PC-3 (cell line): Measurements from ENCODE around the gene DUSP12. TPM values are rescaled to one million over a fixed set of nuclear protein-coding genes. Genes with fewer than 3 reads are reported as not detected.
A peak's percentile ranks its signal among the peaks of the same experiment; 100 is the strongest.
"Not testable (repeated sequence)": the region's sequence is repeated elsewhere in the genome, so short reads cannot be mapped to it uniquely, and the experiment has no call there.

Experiments used
- ATAC-seq: fragments of 200-7000 bp; cut with Tn5 transposase; 2 replicates; pipeline ENCODE4 v1.9.1; 2020; ENCODE audit warnings: mild to moderate bottlenecking, moderate library complexity
- BruUV-seq: library from RNA; stranded (reverse); fragments of 400-500 nt; replicated peaks from 2 replicates; lab custom pipeline; 2021; lab: Mats Ljungman, UMichigan
- CTCF ChIA-PET: fragments of 300-600 bp; sonication (Branson Sonifier 250); formaldehyde crosslinking; loops from one replicate; lab custom pipeline; 2022; ENCODE audit warnings: antibody characterized with exemption; lab: Charles Lee
- POLR2A ChIA-PET: fragments of 300-600 bp; sonication (Branson Sonifier 250); formaldehyde crosslinking; loops from one replicate; lab custom pipeline; 2022; ENCODE audit warnings: antibody characterized with exemption; ENCODE audit not compliant: unreplicated experiment; lab: Charles Lee
- DNase-seq: peaks from one replicate; pipeline ENCODE4 v3.0.0-alpha.2; 2015
- H2AFZ ChIP-seq: fragments of 300-600 bp; sonication (generic); 2 replicates; pipeline ENCODE4 v1.6.0; 2016; ENCODE audit warnings: antibody characterized with exemption, low read length
- H3F3A ChIP-seq: fragments of 300-600 bp; sonication (generic); one replicate; pipeline ENCODE4 v1.6.0; 2017; ENCODE audit warnings: antibody characterized with exemption, low read length, control low read depth, mild to moderate bottlenecking; ENCODE audit not compliant: unreplicated experiment
- H3K27ac ChIP-seq: fragments of 300-600 bp; sonication (generic); 2 replicates; pipeline ENCODE4 v1.5.1; 2016; ENCODE audit warnings: mild to moderate bottlenecking, low read length
- H3K27me3 ChIP-seq: fragments of 300-600 bp; sonication (generic); 2 replicates; pipeline ENCODE4 v1.6.1; 2016; ENCODE audit warnings: low read length, mixed read lengths
- H3K36me3 ChIP-seq: fragments of 300-600 bp; sonication (generic); 2 replicates; pipeline ENCODE4 v1.6.1; 2016; ENCODE audit warnings: low read depth, mixed run types, low read length, mixed read lengths
- H3K4me1 ChIP-seq: fragments of 300-600 bp; sonication (generic); 2 replicates; pipeline ENCODE4 v1.5.1; 2016; ENCODE audit warnings: low read length; ENCODE audit not compliant: insufficient read depth
- H3K4me2 ChIP-seq: fragments of 300-600 bp; sonication (generic); 2 replicates; pipeline ENCODE4 v1.6.0; 2016; ENCODE audit warnings: low read length
- H3K4me3 ChIP-seq: fragments of 300-600 bp; sonication (generic); 2 replicates; pipeline ENCODE4 v1.5.1; 2016; ENCODE audit warnings: mild to moderate bottlenecking, low read length, mixed read lengths
- H3K79me2 ChIP-seq: fragments of 300-600 bp; sonication (generic); 2 replicates; pipeline ENCODE4 v1.6.1; 2017; ENCODE audit warnings: low read length, mixed read lengths
- H3K9ac ChIP-seq: fragments of 300-600 bp; sonication (generic); 2 replicates; pipeline ENCODE4 v1.6.0; 2016; ENCODE audit warnings: mild to moderate bottlenecking, low read length
- H3K9me2 ChIP-seq: fragments of 300-600 bp; sonication (generic); replicated peaks from 2 replicates; pipeline ENCODE4 v1.6.1; 2016; ENCODE audit warnings: mixed run types, low read length, mixed read lengths
- H3K9me3 ChIP-seq: fragments of 300-600 bp; sonication (generic); 2 replicates; pipeline ENCODE4 v1.6.1; 2016; ENCODE audit warnings: low read length, mixed read lengths
- H4K20me1 ChIP-seq: fragments of 300-600 bp; sonication (generic); 2 replicates; pipeline ENCODE4 v1.6.1; 2016; ENCODE audit warnings: low read length, mixed read lengths
- EZH2 ChIP-seq: fragments of 300-600 bp; sonication (generic); IDR thresholded peaks from one replicate; pipeline ENCODE4 v1.6.1; 2017; ENCODE audit warnings: antibody characterized with exemption, mild to moderate bottlenecking, low read length; ENCODE audit not compliant: unreplicated experiment
- EZH2phosphoT487 ChIP-seq: fragments of 300-600 bp; sonication (generic); IDR thresholded peaks from 2 replicates; pipeline ENCODE4 v1.6.1; 2018; ENCODE audit warnings: mild to moderate bottlenecking, antibody characterized with exemption, low read length, borderline replicate concordance
- intact Hi-C: fragments of 100-400 bp; cut with micrococcal nuclease; formaldehyde crosslinking; loops from 2 replicates; pipeline ENCODE4 v1.9.0; 2023
- total RNA-seq: library from RNA; depleted of rRNA; stranded (reverse); fragments of >200 nt; gene quantifications from 2 replicates; pipeline ENCODE4 v1.2.3, GENCODE V29; 2014
- TF ChIP-seq, protein P1 (sequence below): fragments of 300-600 bp; sonication (generic); conservative IDR thresholded peaks from 2 replicates; pipeline ENCODE4 v1.5.1; 2017; ENCODE audit warnings: antibody characterized with exemption, low read depth, mild to moderate bottlenecking, low read length

DUSP12 gene
- total RNA-seq, 1 experiment from 2014 or later = 82.2 TPM

- CTCF ChIA-PET = no interaction called here
- H3K27ac ChIP-seq = no peak overlapping the region
- no peak overlapping the region for H3K4me3 ChIP-seq
- no TSS peak for BruUV-seq
- peaks cover 70% of the 10 kb centered on the region for H3K79me2 ChIP-seq
- H2AFZ ChIP-seq = no peak overlapping the region
- intact Hi-C loops = loop anchor here (10.0 kb wide), 1 partner anchor 626 kb away; no protein-coding TSS in a partner anchor
- H3K9me3 ChIP-seq = no peaks in the 10 kb centered on the region
- DNase-seq (no peak), ATAC-seq (no peak)
- peaks cover 3% of the 10 kb centered on the region for H3F3A ChIP-seq
- H4K20me1 ChIP-seq = no peaks in the 10 kb centered on the region
- no peaks in the 10 kb centered on the region for H3K36me3 ChIP-seq
- H3K4me2 ChIP-seq = peak overlapping the region; percentile 91; the same call in 1 of the 2 replicates
- H3K4me1 ChIP-seq = peaks cover 26% of the 10 kb centered on the region
- no peaks in the 10 kb centered on the region for H3K9me2 ChIP-seq
- TF ChIP-seq, protein P1, sequence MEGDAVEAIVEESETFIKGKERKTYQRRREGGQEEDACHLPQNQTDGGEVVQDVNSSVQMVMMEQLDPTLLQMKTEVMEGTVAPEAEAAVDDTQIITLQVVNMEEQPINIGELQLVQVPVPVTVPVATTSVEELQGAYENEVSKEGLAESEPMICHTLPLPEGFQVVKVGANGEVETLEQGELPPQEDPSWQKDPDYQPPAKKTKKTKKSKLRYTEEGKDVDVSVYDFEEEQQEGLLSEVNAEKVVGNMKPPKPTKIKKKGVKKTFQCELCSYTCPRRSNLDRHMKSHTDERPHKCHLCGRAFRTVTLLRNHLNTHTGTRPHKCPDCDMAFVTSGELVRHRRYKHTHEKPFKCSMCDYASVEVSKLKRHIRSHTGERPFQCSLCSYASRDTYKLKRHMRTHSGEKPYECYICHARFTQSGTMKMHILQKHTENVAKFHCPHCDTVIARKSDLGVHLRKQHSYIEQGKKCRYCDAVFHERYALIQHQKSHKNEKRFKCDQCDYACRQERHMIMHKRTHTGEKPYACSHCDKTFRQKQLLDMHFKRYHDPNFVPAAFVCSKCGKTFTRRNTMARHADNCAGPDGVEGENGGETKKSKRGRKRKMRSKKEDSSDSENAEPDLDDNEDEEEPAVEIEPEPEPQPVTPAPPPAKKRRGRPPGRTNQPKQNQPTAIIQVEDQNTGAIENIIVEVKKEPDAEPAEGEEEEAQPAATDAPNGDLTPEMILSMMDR = no peak
- TF ChIP-seq EZH2 = no peak
- TF ChIP-seq EZH2phosphoT487 = no peak
- no peaks in the 10 kb centered on the region for H3K27me3 ChIP-seq
- no peak overlapping the region for H3K9ac ChIP-seq
- POLR2A ChIA-PET = no interaction called here
Observed at GRCh38 chr1:161768461-161768860, 18.9 kb downstream of the DUSP12 start.

GRCh38 chr1:161768986-161769672, 19.5 kb downstream of the DUSP12 start:
- POLR2A ChIA-PET = no interaction called here

DNA sequence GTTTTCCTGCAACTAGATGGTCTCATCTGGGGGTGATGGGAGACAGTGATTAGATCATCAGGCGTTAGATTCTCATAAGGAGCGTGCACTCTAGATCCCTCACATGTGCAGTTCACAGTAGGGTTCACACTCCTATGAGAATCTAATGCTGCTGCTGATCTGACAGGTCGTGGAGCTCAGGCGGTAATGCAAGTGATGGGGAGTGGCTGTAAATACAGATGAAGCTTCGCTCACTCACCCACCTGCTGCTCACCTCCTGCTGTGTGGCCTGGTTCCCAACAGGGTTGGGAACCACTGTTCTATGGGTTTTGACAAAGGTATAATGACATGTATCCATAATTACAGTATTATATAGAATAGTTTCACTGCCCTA, 20.1 kb downstream of the DUSP12 start:
- POLR2A ChIA-PET, ATAC-seq, H3K36me3 ChIP-seq, H3K27ac ChIP-seq, H3K4me3 ChIP-seq, H3K27me3 ChIP-seq, DNase-seq, H4K20me1 ChIP-seq, H2AFZ ChIP-seq, H3K4me2 ChIP-seq, H3K9ac ChIP-seq, H3K9me2 ChIP-seq, H3F3A ChIP-seq, CTCF ChIA-PET, BruUV-seq, H3K9me3 ChIP-seq: not testable (repeated sequence)
- Histone ChIP-seq H3K79me2 (peaks cover 82% of the 10 kb centered on the region), H3K4me1 (peaks cover 25% of the 10 kb centered on the region)
- intact Hi-C loops = loop anchor here (10.0 kb wide), 1 partner anchor 625 kb away; no protein-coding TSS in a partner anchor

More at GRCh38 chr1:161768986-161769672, 19.5 kb downstream of the DUSP12 start:
- Histone ChIP-seq H3K9me3 (no peaks in the 10 kb centered on the region), H3K9ac (no peak overlapping the region), H3K4me1 (peaks cover 26% of the 10 kb centered on the region), H3K9me2 (no peaks in the 10 kb centered on the region), H4K20me1 (no peaks in the 10 kb centered on the region), H3K4me3 (no peak overlapping the region), H2AFZ (no peak overlapping the region), H3K27ac (no peak overlapping the region), H3F3A (peaks cover 3% of the 10 kb centered on the region), H3K4me2 (peak overlapping the region; percentile 24; the same call in 1 of the 2 replicates), H3K36me3 (no peaks in the 10 kb centered on the region), H3K79me2 (peaks cover 77% of the 10 kb centered on the region), H3K27me3 (no peaks in the 10 kb centered on the region)
- peak; percentile 41 for DNase-seq
- peak; percentile 38 for ATAC-seq
- CTCF ChIA-PET = no interaction called here
- TF ChIP-seq, protein P1 = no peak
- no peak for TF ChIP-seq EZH2
- TF ChIP-seq EZH2phosphoT487 = no peak
- intact Hi-C loops = loop anchor here (10.0 kb wide), 1 partner anchor 626 kb away; no protein-coding TSS in a partner anchor
- BruUV-seq = no TSS peak
